GM19372 (cell line): Measurements from ENCODE around the gene COL5A1.

ENCODE experiments used
- ATAC-seq: cut with Tn5 transposase; IDR thresholded peaks from one replicate; pipeline ENCODE4 v1.9.1; 2021; ENCODE audit warnings: mild to moderate bottlenecking, low read depth, moderate library complexity; ENCODE audit not compliant: unreplicated experiment

Gene COL5A1

GRCh38 chr9:134756098-134756497 lies 114.5 kb downstream of the COL5A1 start:
- ATAC-seq, result no peak

- no peak for ATAC-seq
Measured at GRCh38 chr9:134757216-134757975, 115.8 kb downstream of the COL5A1 start.

- no peak for ATAC-seq
Measured at GRCh38 chr9:134758949-134759607, 117.5 kb downstream of the COL5A1 start.

- ATAC-seq, result no peak
Measured at GRCh38 chr9:134759913-134760312, 118.3 kb downstream of the COL5A1 start.

GRCh38 chr9:134760750-134761420 lies 119.3 kb downstream of the COL5A1 start:
- no peak for ATAC-seq

- no peak for ATAC-seq
Measured at GRCh38 chr9:134764473-134765269, 123.1 kb downstream of the COL5A1 start.

- no peak for ATAC-seq
Measured at GRCh38 chr9:134765785-134766184, 124.2 kb downstream of the COL5A1 start.

GRCh38 chr9:134766587-134766986 lies 125.0 kb downstream of the COL5A1 start:
- no peak for ATAC-seq

- ATAC-seq, result no peak
Measured at GRCh38 chr9:134768332-134768708, 126.7 kb downstream of the COL5A1 start.

GRCh38 chr9:134768709-134769351 lies 127.2 kb downstream of the COL5A1 start:
- ATAC-seq, result no peak

- ATAC-seq, result no peak
Measured at GRCh38 chr9:134770972-134771971, 129.7 kb downstream of the COL5A1 start.

GRCh38 chr9:134772331-134772730 lies 130.7 kb downstream of the COL5A1 start:
- ATAC-seq, result no peak

- ATAC-seq, result no peak
Measured at GRCh38 chr9:134773842-134774241, 132.2 kb downstream of the COL5A1 start.

GRCh38 chr9:134774410-134774809 lies 132.8 kb downstream of the COL5A1 start:
- no peak for ATAC-seq

GRCh38 chr9:134775081-134775951 lies 133.7 kb downstream of the COL5A1 start:
- ATAC-seq, result no peak

- no peak for ATAC-seq
Measured at GRCh38 chr9:134776080-134776796, 134.6 kb downstream of the COL5A1 start.

- no peak for ATAC-seq
Measured at GRCh38 chr9:134777153-134777552, 135.6 kb downstream of the COL5A1 start.
